Activated CD4-positive, alpha-beta T cell treated with anti-CD3 and anti-CD28 coated beads, Interleukin-2, Interleukin-6, amounts not matched to agents 100 ng/mL and 50 ng/mL, durations not matched to agents 16 hours and 8 hours (primary cell): ENCODE results near the gene COG5.

ENCODE experiments used
- DNase-seq: peaks from one replicate; pipeline ENCODE4 v3.0.0-alpha.2; 2020

COG5 gene

GRCh38 chr7:107505362-107505761 lies 58.4 kb downstream of the COG5 start:
- DNase-seq = no peak

DNA sequence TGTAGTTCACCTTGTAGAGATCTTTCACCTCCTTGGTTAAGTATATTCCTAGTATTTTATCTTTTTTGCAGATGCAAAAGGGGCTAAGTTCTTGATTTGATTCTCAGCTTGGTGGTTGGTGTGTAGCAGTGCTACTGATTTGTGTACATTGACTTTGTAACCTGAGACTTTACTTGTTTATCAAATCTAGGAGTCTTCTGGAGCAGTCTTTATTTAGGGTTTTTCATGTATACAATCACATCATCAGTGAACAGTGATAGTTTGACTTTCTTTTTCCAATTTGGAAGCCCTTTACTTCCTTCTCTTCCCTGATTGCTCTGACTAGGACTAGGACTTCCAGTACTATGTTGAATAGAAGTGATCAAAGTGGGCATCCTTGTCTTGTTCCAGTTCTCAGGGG lies 60.0 kb downstream of the COG5 start:
- no peak for DNase-seq

DNA sequence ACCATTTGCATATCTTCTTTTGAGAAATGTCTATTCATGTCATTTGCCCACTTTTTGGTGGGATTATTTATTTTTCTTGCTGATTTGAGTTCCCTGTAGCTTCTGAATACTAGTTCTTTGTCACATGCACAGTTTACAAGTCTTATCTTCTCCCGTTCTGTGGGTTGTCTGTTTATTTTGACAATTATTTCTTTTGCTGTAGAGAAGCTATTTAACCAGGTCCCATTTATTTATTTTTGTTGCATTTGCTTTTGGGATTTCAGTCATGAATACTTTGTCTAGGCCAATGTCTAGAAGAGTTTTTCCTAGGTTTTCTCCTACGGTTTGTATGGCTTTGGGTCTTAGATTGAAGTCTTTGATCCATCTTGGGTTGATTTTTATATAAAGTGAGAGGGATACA lies 60.9 kb downstream of the COG5 start:
- DNase-seq = no peak

DNA sequence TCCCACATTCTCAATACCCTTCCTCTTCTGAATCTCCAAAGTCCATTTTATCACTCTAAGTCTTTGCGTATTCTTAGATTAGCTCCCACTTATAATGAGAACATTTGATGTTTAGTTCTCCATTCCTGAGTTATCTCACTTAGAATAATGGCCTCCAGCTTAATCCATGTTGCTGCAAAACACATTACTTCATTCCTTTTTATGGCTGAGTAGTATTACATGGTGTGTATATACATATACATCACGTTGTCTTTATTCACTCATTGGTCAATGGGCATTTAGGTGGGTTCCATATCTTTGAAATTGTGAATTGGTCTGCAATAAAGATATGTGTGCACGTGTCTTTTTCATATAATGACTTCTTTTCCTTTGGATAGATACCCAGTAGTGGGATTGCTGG lies 61.6 kb downstream of the COG5 start:
- DNase-seq = no peak

DNA sequence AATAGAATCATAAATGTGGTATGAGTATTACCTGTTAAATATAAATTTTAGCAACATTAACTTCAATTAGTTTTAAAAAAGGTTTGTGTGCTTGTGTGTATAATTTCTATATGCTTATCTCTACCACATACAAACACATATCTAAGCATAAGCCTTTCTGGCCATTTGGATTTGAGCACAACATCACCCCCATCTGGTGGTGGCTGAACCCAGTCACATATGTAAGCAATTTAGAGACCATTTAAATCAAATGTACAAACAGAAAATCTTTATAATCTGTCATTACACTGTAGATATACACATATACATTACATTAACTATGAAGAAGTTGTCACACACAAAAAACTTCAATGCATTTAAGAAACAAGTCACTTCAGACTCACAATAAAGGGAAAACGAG lies 62.1 kb downstream of the COG5 start:
- peak; percentile 32 for DNase-seq

DNA sequence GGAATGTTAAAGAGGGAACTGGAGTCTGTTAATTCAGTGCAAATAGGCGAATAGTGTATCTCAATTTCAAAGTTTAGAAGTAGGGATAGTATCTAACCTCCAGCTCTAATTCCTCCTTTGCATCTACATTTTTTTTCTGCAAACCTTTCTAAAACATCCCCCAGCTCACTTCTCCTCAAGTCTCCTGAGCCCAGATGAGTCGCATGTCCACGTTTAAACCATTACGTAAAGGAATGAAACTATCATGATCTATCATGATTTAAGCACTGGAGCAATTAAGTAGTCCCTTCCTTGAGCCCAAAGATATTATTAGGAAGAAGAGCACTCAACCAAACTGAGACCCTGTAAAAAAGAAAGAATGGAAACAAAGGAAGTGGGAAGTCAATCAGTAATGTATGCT lies 64.0 kb downstream of the COG5 start:
- DNase-seq = no peak

GRCh38 chr7:107495516-107495915 lies 68.2 kb downstream of the COG5 start:
- DNase-seq = no peak

DNA sequence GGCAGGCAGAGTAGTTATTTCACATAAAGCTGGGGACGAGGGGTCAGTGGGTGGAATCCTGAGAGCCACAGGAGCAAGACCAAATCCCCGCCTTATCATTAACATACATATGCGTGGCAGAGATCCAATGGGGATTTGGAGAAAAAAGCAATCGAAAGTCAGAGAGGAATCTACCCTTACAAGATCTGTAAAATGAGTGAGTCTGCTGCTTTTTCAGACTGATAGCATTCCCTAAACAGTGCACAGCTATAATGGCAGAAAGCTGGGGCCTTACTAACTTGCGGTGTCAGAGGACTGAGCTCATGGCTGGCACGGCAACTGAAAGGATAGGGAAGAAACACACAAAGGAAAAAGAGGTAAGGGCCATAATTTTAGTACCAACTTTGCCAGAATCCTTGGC lies 68.8 kb downstream of the COG5 start:
- DNase-seq = no peak

DNA sequence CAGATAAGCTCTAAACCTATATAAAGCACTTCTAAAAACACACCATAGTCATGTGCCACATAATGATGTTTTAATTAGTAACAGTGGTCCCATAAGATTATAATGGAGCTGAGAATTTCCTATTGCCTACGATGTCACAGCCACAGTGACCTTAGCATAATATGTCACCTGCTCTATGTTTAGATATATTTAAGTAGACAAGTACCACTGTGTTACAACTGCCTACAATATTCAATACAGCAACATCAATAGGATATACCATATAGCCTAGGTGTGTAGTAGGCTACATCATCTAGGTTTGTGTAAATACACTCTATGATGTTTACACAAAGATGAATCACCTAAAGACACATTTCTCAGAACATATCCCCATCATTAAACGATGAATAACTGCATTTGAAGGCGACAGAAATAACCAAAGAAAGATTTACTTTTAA lies 69.4 kb downstream of the COG5 start:
- no peak for DNase-seq

- DNase-seq = no peak
These were observed 70.8 kb downstream of the COG5 start for GRCh38 chr7:107492875-107493274.

- DNase-seq = peak; percentile 15
These were observed 77.7 kb downstream of the COG5 start for GRCh38 chr7:107486041-107486440.

GRCh38 chr7:107482571-107482970 lies 81.1 kb downstream of the COG5 start:
- no peak for DNase-seq

DNA sequence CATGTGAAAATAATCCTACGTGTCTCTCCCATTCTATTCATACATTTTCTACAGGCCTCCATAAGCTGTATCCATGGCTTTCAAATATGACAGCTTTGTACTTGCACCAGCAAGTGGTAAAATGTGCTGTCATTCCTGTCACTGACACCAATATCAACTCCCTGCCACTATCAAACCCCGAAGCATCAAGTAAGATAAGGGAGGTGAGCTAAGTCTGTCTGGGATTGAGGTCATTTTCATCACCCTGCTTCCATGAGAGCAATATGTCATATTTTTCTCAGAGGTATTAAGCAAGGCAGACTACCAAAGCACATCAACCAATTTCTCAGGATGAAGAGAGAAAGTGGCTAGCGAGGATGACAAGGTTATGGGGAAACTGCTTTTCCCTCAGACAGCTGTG lies 82.8 kb downstream of the COG5 start:
- no peak for DNase-seq

- DNase-seq = no peak
These were observed 84.4 kb downstream of the COG5 start for GRCh38 chr7:107479303-107479702.

DNA sequence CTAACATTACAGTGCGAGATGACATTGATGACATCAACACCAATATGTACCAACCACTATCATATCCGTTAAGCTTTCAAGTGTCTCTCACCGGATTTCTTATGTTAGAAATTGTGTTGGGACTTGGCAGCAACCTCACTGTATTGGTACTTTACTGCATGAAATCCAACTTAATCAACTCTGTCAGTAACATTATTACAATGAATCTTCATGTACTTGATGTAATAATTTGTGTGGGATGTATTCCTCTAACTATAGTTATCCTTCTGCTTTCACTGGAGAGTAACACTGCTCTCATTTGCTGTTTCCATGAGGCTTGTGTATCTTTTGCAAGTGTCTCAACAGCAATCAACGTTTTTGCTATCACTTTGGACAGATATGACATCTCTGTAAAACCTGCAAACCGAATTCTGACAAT lies 89.6 kb downstream of the COG5 start:
- DNase-seq = no peak

DNA sequence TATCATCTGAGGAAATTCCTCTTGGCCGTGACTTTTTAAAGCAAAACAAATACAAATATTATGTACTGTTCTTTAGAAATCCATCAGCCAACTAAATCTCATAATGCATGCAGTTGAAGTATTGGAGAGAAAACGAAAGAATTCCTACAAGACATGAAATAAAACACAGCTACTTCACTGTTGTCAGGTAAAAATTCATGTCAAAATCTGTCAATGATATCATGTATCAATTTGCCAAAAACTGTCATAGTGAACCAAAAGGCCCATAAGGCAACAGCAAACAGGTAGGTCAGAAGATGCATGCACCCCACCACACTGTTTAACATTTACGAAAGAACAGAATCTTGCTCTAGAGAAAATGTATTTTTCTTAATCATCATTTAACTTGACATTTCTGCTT lies 91.6 kb downstream of the COG5 start:
- DNase-seq = no peak

GRCh38 chr7:107471292-107472070 lies 92.2 kb downstream of the COG5 start:
- DNase-seq = no peak

- DNase-seq = no peak
These were observed 93.8 kb downstream of the COG5 start, which contains the start of gene GPR22 for GRCh38 chr7:107469929-107470328. Gene GPR22 (plus strand): TSS chr7:107470057. CDS start chr7:107474061, 4,004 bp downstream.

- no peak for DNase-seq
These were observed 94.9 kb downstream of the COG5 start for GRCh38 chr7:107468824-107469223.

DNA sequence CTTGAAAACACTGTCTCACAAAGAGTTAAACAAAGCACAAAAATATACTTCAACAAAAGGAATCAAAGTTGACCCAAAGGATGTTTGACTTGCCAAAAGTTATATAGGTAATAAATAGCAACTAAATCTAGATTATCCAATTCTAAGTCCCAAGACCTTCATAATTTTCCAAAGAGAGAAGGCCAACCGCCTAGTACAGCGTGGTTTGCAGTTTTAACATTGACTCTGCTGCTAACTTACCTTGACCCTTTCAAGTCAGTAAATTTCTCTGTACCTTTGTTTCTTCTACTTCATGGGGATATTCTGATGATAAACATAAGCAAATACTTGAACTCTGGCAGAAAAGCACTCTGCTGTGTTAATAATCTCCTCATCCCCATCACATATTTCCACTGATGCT lies 95.7 kb downstream of the COG5 start:
- DNase-seq = no peak

- no peak for DNase-seq
These were observed 99.0 kb downstream of the COG5 start for GRCh38 chr7:107464666-107465226.

GRCh38 chr7:107463139-107464078 lies 100.3 kb downstream of the COG5 start:
- peak; percentile 43 for DNase-seq

DNA sequence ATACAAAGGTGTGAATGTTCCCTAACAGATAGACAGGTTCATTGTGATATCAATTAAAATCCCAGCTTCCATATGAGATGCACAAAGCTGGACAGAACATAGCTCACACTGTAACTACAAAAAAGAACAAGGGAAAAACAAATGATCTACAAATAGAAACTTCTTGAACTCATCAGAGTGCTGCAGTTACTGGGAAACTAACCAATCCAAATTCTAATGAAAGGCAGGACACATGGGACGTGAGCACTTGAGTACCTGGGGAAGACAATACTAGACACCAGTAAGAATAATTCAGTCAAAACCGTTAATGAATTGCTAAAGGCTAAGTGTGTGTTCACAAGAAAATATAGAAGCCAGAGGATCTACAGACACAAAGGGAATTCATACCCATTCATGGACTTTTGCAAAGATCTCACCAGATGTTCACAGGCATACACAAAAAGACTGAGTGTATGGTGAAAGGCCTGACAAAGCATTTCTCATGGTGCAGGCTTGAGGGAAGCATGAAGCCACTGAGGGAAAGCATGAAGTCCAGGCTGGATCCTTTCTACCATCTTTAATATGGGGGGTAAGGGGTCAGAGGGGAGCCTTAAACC lies 101.7 kb downstream of the COG5 start:
- DNase-seq = no peak
